Endothelial cell of hepatic sinusoid (primary cell): ENCODE data around the gene TMED10.

ENCODE experiments used
- in situ Hi-C: cut with HindIII; loops from 2 replicates; pipeline ENCODE4 v1.10.0; 2017; ENCODE audit warnings: low sequenced_read_pairs

Gene TMED10

DNA sequence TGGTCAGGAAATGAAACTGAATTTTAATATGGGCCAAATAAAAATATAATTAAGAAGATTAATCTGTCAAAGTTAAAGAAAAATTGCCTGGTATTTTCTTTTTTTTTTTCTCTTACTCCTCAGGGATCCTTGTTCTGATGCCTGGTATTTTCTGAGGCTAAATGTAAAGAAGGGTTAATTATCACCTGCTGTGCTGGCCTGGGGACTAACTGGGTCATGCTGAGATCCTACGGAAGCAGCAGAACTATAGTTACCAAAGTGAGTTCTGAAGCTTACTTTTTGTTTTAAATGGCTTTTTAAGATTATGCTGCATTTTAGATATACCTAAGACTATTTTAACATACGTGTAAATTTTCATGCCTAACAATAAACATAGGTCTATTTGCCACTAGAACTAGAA, 83.7 kb downstream of the TMED10 start:
- in situ Hi-C loops = no loop called here

DNA sequence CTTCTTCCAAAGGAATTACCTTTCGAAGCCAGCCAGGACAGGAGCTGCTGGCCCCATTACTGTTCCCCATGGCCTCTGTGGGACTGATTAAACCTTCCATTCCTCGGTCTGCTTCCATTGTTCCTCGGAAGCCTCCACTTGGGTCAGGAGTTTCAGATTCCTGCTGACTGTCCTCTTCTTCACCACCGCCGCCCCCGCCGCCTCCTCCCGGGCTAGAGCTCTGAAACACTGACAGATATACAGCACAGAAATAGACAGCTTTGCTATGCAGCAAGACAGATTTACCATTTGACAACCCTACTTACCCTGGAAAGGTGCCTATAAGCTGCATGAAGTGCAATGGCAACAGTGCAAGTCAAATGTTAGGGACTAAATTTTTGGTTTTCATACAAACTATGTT, 85.2 kb downstream of the TMED10 start:
- in situ Hi-C loops = no loop called here

DNA sequence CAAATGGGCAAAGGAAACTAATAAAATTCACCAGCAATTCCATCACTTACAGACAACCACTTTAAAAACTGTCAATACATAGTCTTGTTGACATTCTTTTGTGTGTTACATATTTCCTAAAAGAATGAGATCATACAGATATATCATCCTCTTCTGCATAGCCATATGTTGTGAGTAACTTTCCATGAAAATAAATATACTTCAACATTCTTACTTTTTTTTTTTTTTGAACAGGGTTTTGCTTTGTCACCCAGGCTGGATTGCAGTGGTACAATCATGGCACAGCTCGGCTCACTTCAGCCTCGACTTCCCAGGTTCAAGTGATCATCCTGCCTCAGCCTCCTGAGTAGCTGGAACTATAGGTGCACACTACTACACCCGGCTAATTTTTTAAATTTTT, 86.1 kb downstream of the TMED10 start:
- in situ Hi-C loops = no loop called here

DNA sequence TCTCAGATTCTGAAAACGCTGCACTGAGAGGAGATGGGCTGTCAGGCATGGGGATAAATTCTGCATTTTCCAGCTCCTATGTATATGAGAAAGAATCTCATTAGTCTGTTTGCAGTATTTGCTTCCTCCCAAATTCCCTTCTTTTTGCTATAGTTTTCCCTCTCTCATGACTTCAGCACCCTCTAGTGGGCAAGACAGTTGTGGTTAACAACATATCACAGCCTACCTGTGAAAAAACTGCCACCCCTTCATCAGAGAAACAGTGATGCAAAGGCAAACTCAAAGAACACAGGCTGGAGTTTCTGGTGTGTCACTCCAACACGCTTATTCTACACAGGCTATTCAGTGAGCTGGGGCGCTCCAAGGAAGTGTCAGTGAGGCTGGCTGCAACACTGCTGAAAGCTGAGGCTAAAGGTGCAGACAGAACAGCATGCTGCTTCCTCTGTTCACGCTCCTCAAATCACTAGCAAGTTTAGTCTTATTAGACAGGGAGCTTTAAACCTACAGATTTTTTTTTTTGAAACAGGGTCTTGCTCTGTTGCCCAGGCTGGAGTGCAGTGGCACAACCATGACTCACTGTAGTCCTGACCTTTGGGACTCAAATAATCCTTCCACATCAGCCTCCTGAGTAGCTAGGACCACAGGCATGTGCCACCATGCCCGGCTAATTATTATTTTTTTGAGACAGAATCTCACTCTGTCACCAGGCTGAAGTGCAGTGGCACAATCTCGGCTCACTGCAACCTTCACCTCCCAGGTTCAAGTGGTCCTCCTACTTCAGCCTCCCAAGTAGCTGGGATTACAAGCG, 87.6 kb downstream of the TMED10 start:
- in situ Hi-C loops = no loop called here

DNA sequence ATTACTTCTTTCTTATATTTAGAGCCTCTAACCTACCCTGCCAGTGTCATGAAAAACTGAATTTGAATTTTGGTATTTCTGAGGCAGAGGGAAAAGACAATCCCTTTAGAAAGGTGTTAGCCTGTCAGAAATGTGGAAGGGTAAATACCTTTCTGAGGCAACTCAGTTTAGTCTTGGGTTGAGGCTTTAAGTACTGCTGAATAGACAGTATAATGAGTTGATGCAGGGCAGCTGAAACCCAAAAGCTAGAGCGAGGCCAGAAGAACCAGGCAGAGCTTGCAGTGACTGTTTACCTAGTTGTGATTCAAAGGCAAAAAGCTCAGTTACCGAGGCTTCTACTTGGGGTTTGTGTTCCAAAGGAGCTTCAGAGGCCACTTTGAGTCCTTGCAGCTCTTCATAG, 88.3 kb downstream of the TMED10 start:
- in situ Hi-C loops = no loop called here

DNA sequence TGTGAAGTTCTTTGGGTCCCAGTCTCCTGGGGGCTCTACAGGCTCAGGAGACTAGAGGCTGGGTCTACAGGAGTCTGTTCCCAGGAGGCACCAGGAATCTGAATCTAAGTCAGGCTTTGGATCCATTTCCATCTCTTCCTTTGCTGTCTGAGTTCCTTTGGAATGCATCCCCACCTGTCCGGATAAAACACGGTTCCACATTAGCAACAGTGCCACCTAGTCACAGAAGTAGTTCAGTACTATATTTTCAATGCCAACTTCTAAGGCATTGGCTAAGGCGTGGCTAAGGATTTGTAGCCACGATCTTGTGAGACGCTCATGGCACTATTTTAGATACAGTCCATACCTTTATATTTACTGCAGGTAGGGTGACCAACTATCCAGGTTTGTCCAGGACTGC, 91.9 kb downstream of the TMED10 start:
- in situ Hi-C loops = no loop called here

DNA sequence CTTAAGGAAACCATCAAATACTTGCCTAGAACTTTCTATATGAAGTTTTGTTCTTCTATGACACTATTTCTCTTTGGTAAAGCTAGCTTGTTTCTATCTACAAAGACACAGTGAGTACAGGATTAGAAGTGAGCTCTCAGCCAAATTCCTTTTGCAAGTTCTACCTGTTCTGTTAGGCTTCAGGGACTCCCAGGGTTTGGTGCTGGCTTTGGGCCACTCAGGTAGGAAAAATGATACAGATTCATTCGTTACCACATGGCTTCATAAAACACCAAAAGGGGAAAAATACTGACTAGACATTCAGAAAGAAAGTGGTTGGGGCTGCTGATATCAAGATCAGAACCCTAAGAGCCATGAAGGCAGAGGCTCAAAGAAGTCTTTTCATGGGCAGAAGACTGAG, 93.1 kb downstream of the TMED10 start:
- in situ Hi-C loops = no loop called here

DNA sequence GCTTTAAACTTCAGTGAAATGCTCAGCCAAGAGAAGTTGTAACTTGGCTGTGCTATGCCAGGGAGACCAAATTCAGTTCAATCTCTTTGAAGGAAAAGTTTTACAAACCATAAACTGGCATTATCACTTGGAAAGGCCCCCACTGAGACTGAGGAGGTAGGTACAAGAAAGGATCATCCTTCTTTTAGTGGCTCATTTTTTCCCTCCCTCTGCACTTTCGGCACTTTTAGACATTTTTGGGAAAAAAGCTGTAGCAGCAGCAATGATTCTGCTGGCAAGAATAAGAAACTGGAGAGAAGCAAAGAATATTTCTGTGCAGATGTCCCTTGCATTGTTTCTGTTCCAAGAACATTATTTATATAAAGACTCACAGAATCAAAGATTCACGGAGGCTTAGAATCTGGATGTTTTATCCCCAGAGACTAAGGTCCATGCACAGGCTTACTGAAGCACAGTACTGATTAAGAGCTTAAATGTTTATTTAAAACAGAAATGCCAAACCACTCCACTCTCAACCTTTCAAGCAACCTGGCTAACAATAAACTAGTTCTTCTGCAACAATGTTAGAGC, 94.7 kb downstream of the TMED10 start:
- in situ Hi-C loops = no loop called here
